HUES48 (cell line): Measurements from ENCODE around the gene MYRIP.
"Not testable (repeated sequence)": the region's sequence is repeated elsewhere in the genome, so short reads cannot be mapped to it uniquely, and the experiment has no call there.

Experiments
- H3K27ac ChIP-seq: one replicate; pipeline ENCODE4 v1.7.0; 2013; ENCODE audit warnings: low read depth, low read length, inconsistent platforms
- H3K27me3 ChIP-seq: 2 replicates; pipeline ENCODE4 v1.6.1; 2013; ENCODE audit warnings: mild to moderate bottlenecking, low read length; ENCODE audit not compliant: control insufficient read depth, insufficient read depth
- H3K36me3 ChIP-seq: 2 replicates; pipeline ENCODE4 v1.6.1; 2013; ENCODE audit warnings: low read length; ENCODE audit not compliant: control insufficient read depth, insufficient read depth
- H3K4me1 ChIP-seq: 2 replicates; pipeline ENCODE4 v1.6.1; 2013; ENCODE audit warnings: mild to moderate bottlenecking, low read length; ENCODE audit not compliant: control insufficient read depth, insufficient read depth
- H3K4me3 ChIP-seq: 2 replicates; pipeline ENCODE4 v1.5.1; 2013; ENCODE audit warnings: mild to moderate bottlenecking, low read depth, low read length
- H3K9ac ChIP-seq: 2 replicates; pipeline ENCODE4 v1.6.1; 2013; ENCODE audit warnings: mild to moderate bottlenecking, low read depth, low read length, moderate library complexity
- H3K9me3 ChIP-seq: 2 replicates; pipeline ENCODE4 v1.6.1; 2013; ENCODE audit warnings: low read length; ENCODE audit not compliant: control insufficient read depth, insufficient read depth

MYRIP gene

DNA sequence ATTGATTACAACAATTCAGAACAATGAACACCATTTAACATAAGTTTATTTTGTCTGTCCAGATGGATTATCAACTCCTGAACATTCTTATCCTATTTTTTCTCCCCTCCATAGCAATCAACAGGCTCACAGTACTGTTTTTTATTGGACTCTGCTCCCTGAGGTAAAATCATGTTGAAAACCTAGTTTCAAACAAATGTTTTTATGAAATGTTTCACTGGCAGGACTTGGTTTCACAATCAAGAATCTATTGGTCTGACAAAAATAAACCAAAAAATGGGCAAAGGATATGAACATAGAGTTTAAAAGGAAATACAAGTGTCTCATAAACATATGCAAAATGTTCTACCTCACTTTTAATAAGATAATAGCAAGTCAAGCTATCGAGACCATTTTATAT is 2.6 kb upstream of the MYRIP start:
- Histone ChIP-seq H3K36me3 (no peaks in the 10 kb centered on the region), H3K4me1 (peaks cover 15% of the 10 kb centered on the region), H3K4me3 (no peak overlapping the region), H3K9me3 (no peaks in the 10 kb centered on the region), H3K27ac (no peak overlapping the region), H3K9ac (no peak overlapping the region), H3K27me3 (peaks cover 55% of the 10 kb centered on the region)

DNA sequence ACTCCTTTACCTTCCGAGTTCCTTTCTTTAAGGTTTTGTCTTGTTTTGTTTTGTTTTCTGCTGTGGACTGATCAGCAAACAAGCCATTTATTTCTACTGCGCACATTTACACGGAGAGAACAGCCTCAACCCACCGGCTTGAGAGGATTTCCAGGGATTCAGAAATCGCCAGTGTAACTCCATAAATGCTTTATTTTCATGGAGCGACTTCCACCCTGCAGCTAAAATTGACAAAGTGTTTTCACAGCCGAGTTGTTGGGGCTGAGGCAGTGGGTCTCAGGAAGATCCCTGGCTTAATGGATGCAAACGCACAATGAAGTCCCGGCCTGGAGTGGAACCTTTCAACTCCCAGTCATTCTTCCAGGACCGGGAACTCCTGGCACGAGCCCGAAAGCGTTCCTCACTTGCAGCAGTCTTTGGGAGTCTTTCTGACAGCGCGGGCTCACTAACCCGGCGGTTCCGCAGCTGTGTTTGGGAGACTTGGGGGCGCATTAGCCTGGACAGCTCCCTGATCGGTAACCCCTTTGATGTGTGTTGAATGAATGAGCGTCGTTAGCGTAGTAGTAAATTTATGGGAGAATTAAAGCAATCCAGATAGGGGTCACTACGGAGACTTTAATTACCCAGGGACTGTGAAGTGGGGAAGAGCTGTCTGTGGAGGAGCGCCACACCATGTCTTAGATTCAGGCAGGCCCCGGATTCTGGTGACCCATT is 785 bp upstream of the MYRIP start:
- H3K27ac ChIP-seq, result no peak overlapping the region
- no peaks in the 10 kb centered on the region for H3K36me3 ChIP-seq
- H3K9ac ChIP-seq, result no peak overlapping the region
- H3K27me3 ChIP-seq, result peaks cover 62% of the 10 kb centered on the region
- H3K9me3 ChIP-seq, result no peaks in the 10 kb centered on the region
- H3K4me1 ChIP-seq, result peaks cover 15% of the 10 kb centered on the region
- H3K4me3 ChIP-seq, result peak overlapping the region; percentile 81

DNA sequence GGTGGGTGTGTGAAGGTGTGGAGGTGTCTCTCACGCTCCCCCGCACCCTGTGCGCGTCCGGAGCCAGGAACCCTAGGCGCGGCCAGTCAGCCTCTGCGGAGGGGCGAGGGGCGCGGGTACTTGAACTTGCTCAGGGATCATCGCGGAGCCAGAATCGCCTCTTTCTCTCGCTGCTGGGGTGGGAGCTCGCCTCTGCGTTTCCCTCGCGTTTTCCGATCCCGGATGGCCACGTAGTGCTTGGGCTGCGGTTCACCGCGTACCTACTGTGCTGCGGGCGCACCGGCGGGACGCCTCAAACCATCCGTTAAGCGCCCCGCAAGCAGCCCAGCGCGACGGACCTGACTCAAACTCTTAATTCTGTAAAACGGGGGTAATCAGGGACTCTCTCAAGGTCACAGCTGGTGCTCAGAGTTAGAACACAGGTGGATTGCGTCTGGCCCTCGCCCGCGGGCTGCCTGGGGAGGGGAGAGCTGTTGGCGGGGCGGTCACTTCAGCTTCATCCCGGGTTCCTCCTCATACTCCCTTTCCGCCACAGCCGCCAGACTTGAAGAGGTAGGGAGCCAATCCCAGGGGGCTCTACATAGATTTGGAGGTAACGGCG is 686 bp downstream of the MYRIP start:
- Histone ChIP-seq H3K27ac (no peak overlapping the region), H3K9me3 (no peaks in the 10 kb centered on the region), H3K36me3 (no peaks in the 10 kb centered on the region), H3K4me1 (peaks cover 15% of the 10 kb centered on the region), H3K9ac (no peak overlapping the region), H3K4me3 (peak overlapping the region; percentile 76), H3K27me3 (peaks cover 62% of the 10 kb centered on the region)

DNA sequence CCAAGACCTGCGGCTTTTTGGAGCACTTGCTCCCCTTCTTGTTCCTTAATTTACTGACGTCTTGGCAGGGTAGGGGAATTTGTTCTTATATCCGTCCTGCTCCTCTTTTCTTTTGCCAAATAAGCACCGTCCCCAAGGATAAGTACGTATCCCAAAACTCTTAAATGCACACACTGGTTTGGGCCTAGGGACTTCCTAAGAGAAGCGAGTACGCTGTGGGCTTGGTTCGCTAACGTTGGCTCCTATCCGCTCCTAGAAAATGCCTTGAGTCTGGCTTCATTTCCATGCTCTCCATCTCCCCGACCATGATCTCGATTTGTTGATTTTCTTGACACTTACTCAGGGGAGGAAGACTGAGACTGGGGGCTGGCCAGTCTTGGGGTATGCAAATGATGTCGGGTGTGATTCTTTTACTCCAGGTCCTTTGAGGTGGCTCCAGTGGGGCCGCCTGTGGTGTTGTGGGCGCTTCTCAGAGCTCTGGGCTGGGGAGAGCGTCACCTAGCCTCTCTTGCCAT is 1.3 kb downstream of the MYRIP start:
- Histone ChIP-seq H3K27ac (no peak overlapping the region), H3K36me3 (no peaks in the 10 kb centered on the region), H3K4me1 (peaks cover 15% of the 10 kb centered on the region), H3K27me3 (peaks cover 62% of the 10 kb centered on the region), H3K4me3 (peak overlapping the region; percentile 76), H3K9ac (no peak overlapping the region), H3K9me3 (no peaks in the 10 kb centered on the region)

DNA sequence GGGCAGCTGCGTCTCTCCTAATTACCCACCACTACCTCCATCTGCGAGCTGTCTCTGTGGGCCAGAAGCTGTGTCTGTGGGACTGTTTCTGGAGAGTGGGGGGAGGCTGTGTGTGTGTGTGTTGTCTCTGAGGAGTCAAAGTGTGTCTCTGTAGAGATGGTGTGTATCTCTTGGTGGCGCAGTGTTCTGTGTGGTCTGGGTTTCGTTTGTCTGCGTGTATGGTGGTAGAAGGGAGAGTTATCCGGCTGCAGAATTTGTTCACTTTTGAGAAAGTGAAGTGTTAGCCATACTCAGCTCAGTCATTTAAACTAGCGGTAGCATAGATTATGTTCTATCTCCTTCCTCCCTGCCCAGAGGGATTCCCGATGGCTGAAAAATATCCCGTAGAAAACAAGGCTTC is 2.2 kb downstream of the MYRIP start:
- Histone ChIP-seq H3K27ac (no peak overlapping the region), H3K27me3 (peaks cover 54% of the 10 kb centered on the region), H3K9ac (no peak overlapping the region), H3K9me3 (no peaks in the 10 kb centered on the region), H3K4me3 (no peak overlapping the region), H3K36me3 (no peaks in the 10 kb centered on the region), H3K4me1 (peaks cover 15% of the 10 kb centered on the region)

DNA sequence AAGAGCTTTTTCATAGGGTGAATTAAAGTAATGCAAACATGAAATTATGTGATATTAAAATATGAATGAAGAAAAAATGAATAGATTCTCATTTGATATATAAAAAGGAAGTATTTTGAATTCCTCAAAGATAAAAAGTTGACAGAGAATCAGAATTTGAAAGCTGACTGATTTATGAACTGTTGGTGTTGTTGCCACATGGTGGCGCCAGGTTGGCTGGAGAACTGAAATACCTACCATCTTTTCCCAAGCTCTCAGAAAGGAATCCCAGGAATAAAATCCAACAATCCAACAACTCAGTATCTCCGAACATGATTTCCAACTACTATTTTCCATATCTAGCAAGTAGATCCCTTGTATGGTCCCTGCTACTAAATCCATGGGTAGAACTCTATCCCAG is 3.1 kb downstream of the MYRIP start:
- Histone ChIP-seq H3K4me1 (peaks cover 15% of the 10 kb centered on the region), H3K27ac (no peak overlapping the region), H3K27me3 (peaks cover 44% of the 10 kb centered on the region), H3K9me3 (no peaks in the 10 kb centered on the region), H3K36me3 (no peaks in the 10 kb centered on the region), H3K9ac (no peak overlapping the region), H3K4me3 (no peak overlapping the region)

DNA sequence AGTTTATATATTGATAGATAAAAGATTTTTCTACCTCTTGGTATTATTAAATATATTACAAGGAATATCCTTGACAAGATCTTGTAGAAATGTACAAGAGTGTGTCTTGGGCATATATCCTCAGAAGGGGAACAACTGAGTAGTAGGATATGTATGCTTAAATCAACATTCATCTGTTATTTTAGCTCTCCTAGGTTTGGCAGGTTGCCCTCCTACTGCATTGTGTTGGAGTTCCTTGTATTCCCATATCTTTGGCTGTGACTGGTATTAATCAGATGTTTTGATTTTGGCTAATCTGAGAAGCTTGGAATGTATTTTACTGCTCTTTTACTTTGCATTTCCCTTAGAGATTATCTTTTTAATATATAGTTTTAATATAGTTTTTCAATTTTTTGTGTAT is 4.6 kb downstream of the MYRIP start:
- no peaks in the 10 kb centered on the region for H3K36me3 ChIP-seq
- no peak overlapping the region for H3K27ac ChIP-seq
- H3K27me3 ChIP-seq, result peaks cover 31% of the 10 kb centered on the region
- no peaks in the 10 kb centered on the region for H3K9me3 ChIP-seq
- H3K9ac ChIP-seq, result no peak overlapping the region
- H3K4me3 ChIP-seq, result no peak overlapping the region
- H3K4me1 ChIP-seq, result peaks cover 9% of the 10 kb centered on the region; the same call in 1 of the 2 replicates

DNA sequence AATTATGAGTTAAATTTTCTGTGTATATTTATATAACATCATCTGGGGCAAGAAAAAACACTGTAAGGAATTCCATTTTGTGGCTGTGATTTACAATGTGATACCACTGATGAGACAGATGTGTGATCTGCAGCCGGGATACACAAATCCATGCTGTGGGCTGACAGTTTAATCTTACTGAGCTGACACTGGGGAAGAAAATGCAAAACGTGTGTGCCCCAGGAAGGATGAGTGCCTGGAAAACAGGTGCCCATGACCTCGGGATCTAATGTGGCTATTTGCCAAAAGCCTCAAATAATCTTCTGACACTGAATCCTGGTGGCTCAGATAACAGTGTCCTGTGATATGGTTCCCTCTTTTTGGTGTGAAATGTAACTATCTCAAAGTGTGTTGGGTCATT is 10.5 kb downstream of the MYRIP start:
- Histone ChIP-seq H3K36me3 (no peaks in the 10 kb centered on the region), H3K27ac (no peak overlapping the region), H3K4me1 (no peaks in the 10 kb centered on the region), H3K27me3 (no peaks in the 10 kb centered on the region), H3K9me3 (no peaks in the 10 kb centered on the region), H3K4me3 (no peak overlapping the region), H3K9ac (no peak overlapping the region)

DNA sequence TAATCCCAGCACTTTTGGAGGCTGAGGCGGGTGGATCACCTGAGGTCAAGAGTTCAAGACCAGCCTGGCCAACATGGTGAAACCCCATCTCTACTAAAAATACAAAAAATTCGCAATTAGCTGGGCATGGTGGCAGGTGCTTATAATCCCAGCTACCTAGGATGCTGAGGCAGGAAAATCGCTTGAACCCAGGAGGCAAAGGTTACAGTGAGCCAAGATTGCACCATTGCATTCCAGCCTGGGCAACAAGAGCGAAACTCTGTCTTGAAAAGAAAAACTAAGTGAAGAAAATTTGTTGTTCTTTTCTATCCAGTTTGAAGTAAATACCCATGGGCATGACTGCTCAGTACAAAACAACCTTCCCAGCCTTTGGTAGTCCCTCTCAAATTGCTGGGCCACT is 24.4 kb downstream of the MYRIP start:
- not testable (repeated sequence) for H3K4me1 ChIP-seq, H3K27me3 ChIP-seq, H3K4me3 ChIP-seq, H3K9ac ChIP-seq, H3K27ac ChIP-seq, H3K36me3 ChIP-seq, H3K9me3 ChIP-seq

DNA sequence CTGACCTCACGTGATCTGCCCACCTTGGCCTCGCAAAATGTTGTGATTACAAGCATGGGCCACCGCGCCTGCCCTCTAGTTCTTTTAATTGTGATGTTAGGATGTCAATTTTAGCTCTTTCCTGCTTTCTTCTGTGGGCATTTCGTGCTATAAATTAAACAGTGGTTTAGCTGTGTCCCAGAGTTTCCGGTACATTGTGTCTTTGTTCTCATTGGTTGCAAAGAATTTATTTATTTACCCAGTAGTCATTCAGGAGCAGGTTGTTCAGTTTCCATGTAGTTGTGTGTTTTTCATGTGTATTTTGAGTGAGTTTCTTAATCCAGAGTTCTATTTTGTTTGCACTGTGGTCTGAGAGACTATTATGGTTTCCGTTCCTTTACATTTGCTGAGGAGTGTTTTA is 30.1 kb downstream of the MYRIP start:
- H3K9ac ChIP-seq, result no peak overlapping the region
- no peaks in the 10 kb centered on the region for H3K4me1 ChIP-seq
- H3K36me3 ChIP-seq, result no peaks in the 10 kb centered on the region
- no peaks in the 10 kb centered on the region for H3K9me3 ChIP-seq
- no peak overlapping the region for H3K27ac ChIP-seq
- no peaks in the 10 kb centered on the region for H3K27me3 ChIP-seq
- H3K4me3 ChIP-seq, result no peak overlapping the region

DNA sequence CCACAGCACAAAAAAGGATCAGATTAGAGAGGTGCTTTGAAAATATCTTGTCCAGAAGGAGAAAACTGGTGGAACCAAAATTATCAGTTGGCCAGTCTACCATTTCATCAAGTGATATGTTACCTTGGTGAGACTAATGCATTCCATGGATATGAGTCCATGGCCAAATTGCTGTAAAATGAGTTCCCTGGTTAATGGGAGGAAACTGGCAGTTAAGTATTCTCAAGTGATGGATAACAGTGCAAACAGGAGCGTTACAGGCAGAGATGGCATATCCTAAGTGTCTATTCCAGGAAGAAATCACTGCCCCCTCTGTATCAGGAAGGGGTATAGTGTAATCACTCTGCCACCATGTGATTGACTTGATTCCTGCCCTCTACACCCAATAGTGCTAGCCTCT is 34.0 kb downstream of the MYRIP start:
- Histone ChIP-seq H3K36me3 (no peaks in the 10 kb centered on the region), H3K4me1 (no peaks in the 10 kb centered on the region), H3K9ac (no peak overlapping the region), H3K9me3 (no peaks in the 10 kb centered on the region), H3K27ac (no peak overlapping the region), H3K27me3 (no peaks in the 10 kb centered on the region), H3K4me3 (no peak overlapping the region)
